B cell (primary cell): ENCODE measurements around the gene ZDHHC12. TPM values are rescaled to one million over a fixed set of nuclear protein-coding genes. Genes with fewer than 3 reads are reported as not detected.

Source experiments
- ATAC-seq: fragments of 200-7000 bp; cut with Tn5 transposase; one replicate; pipeline ENCODE4 v1.10.0; 2021; ENCODE audit warnings: low read depth, mild to moderate bottlenecking, moderate number of reproducible peaks, moderate library complexity
- CTCF ChIA-PET: fragments of 350-600 bp; sonication (Branson Sonifier 250); formaldehyde crosslinking; loops from one replicate; lab custom pipeline; 2021; ENCODE audit warnings: antibody characterized with exemption, inconsistent platforms; lab: Charles Lee
- POLR2A ChIA-PET: fragments of 350-600 bp; sonication (Branson Sonifier 250); formaldehyde crosslinking; loops from one replicate; lab custom pipeline; 2021; ENCODE audit warnings: antibody characterized with exemption; lab: Charles Lee
- DNase-seq: peaks from one replicate; pipeline ENCODE4 v3.0.0; 2013
- H2AFZ ChIP-seq: 2 replicates; pipeline ENCODE4 v1.6.1; 2012; ENCODE audit warnings: mild to moderate bottlenecking, low read depth, low read length; ENCODE audit not compliant: insufficient read depth, poor library complexity, severe bottlenecking
- H3K27ac ChIP-seq, 2 donors: 1 replicate in 1 of 2; 2 replicates in 1 of 2; pipeline ENCODE4 v1.5.1; 2012 to 2013; ENCODE audit warnings: low read length in 2 of 2, mild to moderate bottlenecking in 2 of 2, moderate library complexity in 1 of 2
- H3K27me3 ChIP-seq, 4 experiments: fragments of 200-600 bp in 1 of 4; sonication (generic) in 1 of 4; replicated peaks in 1 of 4; 1 replicate in 2 of 4; 2 replicates in 2 of 4; pipeline versions ENCODE4 v1.6.1 to v1.7.0; 2013 to 2016; ENCODE audit warnings: low read length in 3 of 4, mild to moderate bottlenecking in 2 of 4, mixed read lengths in 1 of 4, moderate library complexity in 1 of 4; ENCODE audit not compliant: insufficient read depth in 4 of 4, control insufficient read depth in 3 of 4; ENCODE audit errors: control extremely low read depth in 1 of 4
- H3K36me3 ChIP-seq, 2 experiments: replicated peaks in 1 of 2; 1 replicate in 1 of 2; 2 replicates in 1 of 2; pipeline versions ENCODE4 v1.6.1 to v1.7.1; 2013; ENCODE audit warnings: low read length in 1 of 2; ENCODE audit not compliant: insufficient read depth in 2 of 2, control insufficient read depth in 1 of 2; ENCODE audit errors: control extremely low read depth in 1 of 2, extremely low read depth in 1 of 2
- H3K4me1 ChIP-seq, 2 donors: fragments of 200-600 bp in 1 of 2; sonication (generic) in 1 of 2; 1 replicate in 1 of 2; 2 replicates in 1 of 2; pipeline versions ENCODE4 v1.5.1 to v1.6.1; 2013 to 2017; ENCODE audit warnings: low read length in 2 of 2; ENCODE audit not compliant: control insufficient read depth in 2 of 2, insufficient read depth in 2 of 2
- H3K4me2 ChIP-seq: replicated peaks from 2 replicates; pipeline ENCODE3; 2012; ENCODE audit warnings: mild to moderate bottlenecking, low read depth, low read length; ENCODE audit not compliant: poor library complexity, severe bottlenecking
- H3K4me3 ChIP-seq, 5 experiments: fragments of 200-600 bp in 1 of 5; sonication (generic) in 1 of 5; 1 replicate in 3 of 5; 2 replicates in 2 of 5; pipeline versions ENCODE4 v1.5.1 to v1.7.0; 2011 to 2016; ENCODE audit warnings: low read length in 4 of 5, mild to moderate bottlenecking in 4 of 5, low read depth in 2 of 5, control low read depth in 1 of 5, moderate library complexity in 1 of 5; ENCODE audit not compliant: insufficient read depth in 1 of 5; ENCODE audit errors: control extremely low read depth in 1 of 5, extremely low read depth in 1 of 5
- H3K79me2 ChIP-seq: fragments of 200-600 bp; sonication (generic); one replicate; pipeline ENCODE4 v1.6.0; 2016; ENCODE audit warnings: low read length; ENCODE audit not compliant: control insufficient read depth, insufficient read depth
- H3K9ac ChIP-seq: fragments of 200-600 bp; sonication (generic); 2 replicates; pipeline ENCODE4 v1.6.1; 2017; ENCODE audit warnings: mild to moderate bottlenecking, low read length, moderate library complexity
- H3K9me3 ChIP-seq, 3 donors: one replicate each; pipeline versions ENCODE4 v1.6.1 to v1.7.1; 2013; ENCODE audit warnings: low read length in 2 of 3; ENCODE audit not compliant: control insufficient read depth in 2 of 3, insufficient read depth in 1 of 3; ENCODE audit errors: control extremely low read depth in 1 of 3
- H4K20me1 ChIP-seq: 2 replicates; pipeline ENCODE4 v1.6.0; 2012; ENCODE audit warnings: mild to moderate bottlenecking, low read length; ENCODE audit not compliant: insufficient read depth, control insufficient read depth, poor library complexity, severe bottlenecking
- H3K27ac Mint-ChIP-seq: one replicate; pipeline ENCODE4 v1.8.0; 2021; ENCODE audit warnings: mixed read lengths
- H3K27me3 Mint-ChIP-seq: one replicate; pipeline ENCODE4 v1.8.0; 2021; ENCODE audit warnings: mixed read lengths
- H3K4me1 Mint-ChIP-seq: one replicate; pipeline ENCODE4 v1.8.0; 2021; ENCODE audit warnings: mixed read lengths
- H3K4me3 Mint-ChIP-seq: one replicate; pipeline ENCODE4 v1.8.0; 2021; ENCODE audit warnings: mixed read lengths
- H3K9me3 Mint-ChIP-seq: one replicate; pipeline ENCODE4 v1.8.0; 2022; ENCODE audit warnings: mixed read lengths; ENCODE audit not compliant: insufficient read depth
- CTCF ChIP-seq: fragments of 200-600 bp; IDR thresholded peaks from one replicate; pipeline ENCODE4 v1.8.0; 2022; ENCODE audit warnings: antibody characterized with exemption, mild to moderate bottlenecking
- EZH2 ChIP-seq: IDR thresholded peaks from 2 replicates; pipeline ENCODE4 v1.6.1; 2012; ENCODE audit warnings: borderline replicate concordance, low read depth, mild to moderate bottlenecking, moderate library complexity, low read length; ENCODE audit not compliant: insufficient read depth, poor library complexity, severe bottlenecking
- WGBS: methylation state at CpG from one replicate; pipeline ENCODE4 v1.1.5; 2013; ENCODE audit warnings: missing lambda C conversion rate; ENCODE audit not compliant: insufficient coverage; 5-methylcytosine and 5-hydroxymethylcytosine counted together
- intact Hi-C: fragments of 100-400 bp; cut with micrococcal nuclease; formaldehyde crosslinking; loops from one replicate; pipeline ENCODE4 v1.10.0; 2022
- polyA plus RNA-seq: library from polyadenylated mRNA; depleted of rRNA; stranded (reverse); fragments of >200 nt; gene quantifications from 2 replicates; pipeline ENCODE4 v1.2.3, GENCODE V29; 2012
- total RNA-seq, 2 donors: library from RNA; stranded (reverse); fragments of 120-200 nt in 1 of 2; gene quantifications; 1 replicate in 1 of 2; 2 replicates in 1 of 2; pipeline versions ENCODE4 v1.2.3 to v1.2.4, GENCODE V29; 2013 to 2022

The ZDHHC12 gene
- total and polyA plus RNA-seq, 2 donors (not counting 1 experiment from before 2014, with no cell fraction given): 28.5 to 47.0 TPM

GRCh38 chr9:128762671-128763449 lies 38.9 kb upstream of the ZDHHC12 start:
- Histone ChIP-seq H4K20me1 (peaks cover 21% of the 10 kb centered on the region), H3K27me3 (no peaks in the 10 kb centered on the region), H2AFZ (no peak overlapping the region), H3K4me3 (no peak overlapping the region), H3K4me1 (no peaks in the 10 kb centered on the region), H3K9ac (no peak overlapping the region), H3K4me2 (no peak overlapping the region), H3K36me3 (peaks cover 0 to 8% of the 10 kb centered on the region in 2 experiments), H3K9me3 (no peaks in the 10 kb centered on the region), H3K79me2 (peaks cover 39% of the 10 kb centered on the region), H3K27ac (no peak overlapping the region)
- DNase-seq: no peak
- H3K27me3 Mint-ChIP-seq: no peaks in the 10 kb centered on the region
- WGBS: 88% methylated on average over 9 of the region's 9 CpGs
- no peak for TF ChIP-seq CTCF
- TF ChIP-seq EZH2: no peak
- H3K9me3 Mint-ChIP-seq: no peaks in the 10 kb centered on the region
- ATAC-seq: no peak
- no peak overlapping the region for H3K27ac Mint-ChIP-seq
- ChIA-PET CTCF (no interaction called here), POLR2A (no interaction called here)
- H3K4me1 Mint-ChIP-seq: peaks cover 4% of the 10 kb centered on the region
- intact Hi-C loops: no loop called here
- H3K4me3 Mint-ChIP-seq: no peak overlapping the region

- no peak overlapping the region for H3K4me3 Mint-ChIP-seq
- ATAC-seq (no peak), DNase-seq (no peak)
- Histone ChIP-seq H4K20me1 (peaks cover under 1% of the 10 kb centered on the region), H3K9ac (no peak overlapping the region), H3K79me2 (peaks cover 6% of the 10 kb centered on the region), H3K4me2 (no peak overlapping the region), H3K9me3 (no peaks in the 10 kb centered on the region), H2AFZ (no peak overlapping the region), H3K27me3 (no peaks in the 10 kb centered on the region), H3K27ac (no peak overlapping the region), H3K4me3 (no peak overlapping the region), H3K36me3 (peaks cover 0 to 22% of the 10 kb centered on the region in 2 experiments), H3K4me1 (no peaks in the 10 kb centered on the region)
- H3K27ac Mint-ChIP-seq: no peak overlapping the region
- H3K27me3 Mint-ChIP-seq: no peaks in the 10 kb centered on the region
- H3K4me1 Mint-ChIP-seq: no peaks in the 10 kb centered on the region
- ChIA-PET CTCF (interaction anchor here (0.6 kb wide), 1 partner anchor 1539 kb away, joined by 5 read pairs; no protein-coding TSS in a partner anchor), POLR2A (interaction anchor here (0.6 kb wide), 1 partner anchor 47 kb away, joined by 3 read pairs; no protein-coding TSS in a partner anchor)
- TF ChIP-seq CTCF (no peak), EZH2 (no peak)
- no peaks in the 10 kb centered on the region for H3K9me3 Mint-ChIP-seq
- 100% methylated on average over 1 of the region's 6 CpGs for WGBS
- intact Hi-C loops: no loop called here
These were observed 33.7 kb upstream of the ZDHHC12 start for GRCh38 chr9:128757602-128758001.
